HG02943 (cell line): ENCODE results near the gene BTNL9.
"Not testable (repeated sequence)": the region's sequence is repeated elsewhere in the genome, so short reads cannot be mapped to it uniquely, and the experiment has no call there.

Source experiments
- ATAC-seq: cut with Tn5 transposase; IDR thresholded peaks from one replicate; pipeline ENCODE4 v1.9.1; 2021; ENCODE audit warnings: mild to moderate bottlenecking, low read depth, moderate library complexity; ENCODE audit not compliant: unreplicated experiment

BTNL9 gene

DNA sequence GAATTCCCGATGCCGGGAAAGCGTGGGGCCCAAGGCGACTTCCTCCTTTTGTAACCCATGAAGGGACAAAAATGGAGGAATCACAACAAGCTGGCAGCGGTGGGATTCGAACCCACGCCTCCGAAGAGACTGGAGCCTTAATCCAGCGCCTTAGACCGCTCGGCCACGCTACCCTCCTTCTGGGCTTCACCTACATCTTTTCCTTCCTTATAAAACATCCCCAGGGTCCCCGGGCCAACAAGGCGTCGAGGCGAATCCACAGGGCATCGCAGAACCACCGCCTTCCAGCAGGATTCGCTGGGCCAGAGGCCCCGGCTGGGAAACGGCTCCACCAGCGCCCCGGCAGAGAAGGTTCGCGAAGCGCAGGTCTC lies 57.3 kb downstream of the BTNL9 start:
- not testable (repeated sequence) for ATAC-seq

DNA sequence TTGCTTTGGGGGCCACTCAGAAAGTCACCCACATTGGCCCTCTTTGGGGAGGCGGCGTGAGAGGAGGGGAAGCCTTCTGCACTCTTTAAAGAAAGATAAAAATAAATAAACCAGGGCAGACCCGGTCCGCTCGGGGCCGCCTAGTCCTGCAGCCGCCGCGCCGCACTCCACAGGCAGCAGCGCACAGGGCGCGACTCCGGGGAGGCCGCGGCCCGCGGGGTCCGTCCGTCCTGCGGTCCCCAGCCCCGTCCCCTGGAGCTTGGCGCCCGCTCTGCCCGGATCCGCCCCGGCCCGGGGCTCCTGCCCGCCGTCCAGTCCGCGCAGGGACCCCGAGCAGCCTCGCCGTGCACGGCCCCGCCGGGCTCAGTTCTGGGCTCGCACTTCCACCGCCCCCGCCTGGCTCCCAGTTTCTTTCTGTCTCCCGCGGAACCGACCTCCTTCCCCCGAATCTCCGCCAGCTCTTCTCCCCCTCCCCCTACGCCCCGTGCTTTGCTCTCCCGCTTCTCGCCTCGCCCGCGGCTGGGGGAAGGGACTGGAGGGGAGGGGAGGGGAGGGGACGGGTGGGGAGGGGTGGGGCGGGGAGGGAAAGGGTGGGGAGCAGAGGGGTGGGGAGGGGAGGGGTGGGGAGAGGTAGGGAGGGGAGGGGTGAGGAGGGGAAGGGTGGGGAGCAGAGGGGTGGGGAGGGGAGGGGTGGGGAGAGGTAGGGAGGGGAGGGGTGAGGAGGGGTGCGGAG lies 57.9 kb downstream of the BTNL9 start:
- ATAC-seq, result not testable (repeated sequence)

- ATAC-seq, result no peak
Observed at GRCh38 chr5:181098762-181099601, 58.9 kb downstream of the BTNL9 start.

DNA sequence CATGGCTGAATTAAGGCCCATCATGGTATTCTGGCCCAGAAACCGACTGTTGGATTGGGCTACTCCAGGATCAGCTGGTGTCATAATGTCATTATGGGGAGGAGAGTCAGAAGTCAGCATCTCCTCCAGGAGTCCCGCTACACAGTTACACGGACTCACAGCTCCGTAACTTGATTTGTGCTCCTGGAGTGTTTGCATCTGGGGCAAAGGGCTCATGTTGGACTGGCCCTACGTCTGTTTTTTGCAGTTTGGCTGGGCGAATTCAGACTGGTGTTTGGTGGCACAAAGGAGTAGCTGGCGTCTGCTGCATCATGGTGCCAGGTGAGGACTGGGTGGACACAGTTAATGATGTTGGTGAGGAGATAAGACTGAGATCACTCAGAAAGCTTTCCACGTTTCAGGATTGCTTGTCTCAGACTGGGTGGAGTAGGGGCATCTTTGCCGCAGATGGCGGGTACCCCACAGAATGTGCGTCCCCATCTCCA lies 59.6 kb downstream of the BTNL9 start:
- no peak for ATAC-seq

GRCh38 chr5:181100121-181100875 lies 60.2 kb downstream of the BTNL9 start:
- ATAC-seq, result no peak

GRCh38 chr5:181101030-181101641 lies 61.1 kb downstream of the BTNL9 start:
- ATAC-seq, result not testable (repeated sequence)

GRCh38 chr5:181101930-181102674 lies 62.0 kb downstream of the BTNL9 start:
- ATAC-seq, result not testable (repeated sequence)

DNA sequence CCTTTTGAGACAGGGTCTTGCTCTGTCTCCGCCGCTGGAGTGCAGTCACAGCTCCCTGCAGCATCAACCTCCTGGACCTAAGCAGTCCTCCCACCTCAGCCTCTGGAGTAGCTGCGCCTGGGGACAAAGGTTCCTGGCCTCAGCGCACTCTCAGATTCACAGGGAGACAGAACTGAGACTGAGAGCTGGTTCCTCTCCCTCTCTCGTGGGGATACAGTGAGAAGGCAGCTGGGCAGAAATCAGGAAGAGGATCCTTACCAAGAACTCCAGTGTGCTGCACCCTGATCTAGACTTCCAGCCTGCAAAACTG lies 64.1 kb downstream of the BTNL9 start:
- ATAC-seq, result not testable (repeated sequence)

DNA sequence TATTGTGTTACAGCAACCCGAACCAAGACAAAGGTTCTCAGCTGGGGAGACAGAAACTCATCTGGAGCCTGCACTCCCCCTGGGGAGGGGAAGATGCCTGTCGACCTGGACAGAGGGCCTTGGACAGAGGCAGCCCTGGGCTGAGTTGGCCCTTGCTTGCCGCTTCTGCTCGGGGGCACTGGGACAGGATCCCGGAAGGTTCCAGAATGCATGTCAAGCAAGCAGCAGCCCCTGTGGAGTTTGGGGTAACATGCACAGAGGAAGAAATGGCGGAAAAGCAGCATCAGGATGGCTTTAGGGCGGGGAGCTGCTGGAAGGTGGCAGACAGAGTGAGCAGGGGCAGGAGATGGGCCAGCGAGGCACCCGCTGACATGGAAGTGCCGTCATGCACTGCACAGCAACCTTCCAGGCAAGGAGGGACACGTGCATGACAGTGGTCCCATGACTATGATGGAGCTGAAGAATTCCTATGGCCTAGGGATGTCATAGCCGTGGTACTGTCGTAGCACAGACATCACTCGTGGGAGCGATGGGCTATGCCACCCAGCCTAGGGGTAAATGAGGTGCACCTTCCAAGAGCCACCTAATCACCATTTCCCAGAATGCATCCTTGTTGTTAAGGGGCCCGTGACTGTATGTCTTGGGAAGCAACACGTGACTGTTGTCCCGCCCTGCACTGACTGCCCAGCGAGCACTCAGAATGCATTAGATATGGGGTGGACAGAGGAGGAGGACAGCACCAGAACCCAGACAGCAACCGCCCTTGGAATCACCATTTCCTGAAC lies 64.7 kb downstream of the BTNL9 start:
- not testable (repeated sequence) for ATAC-seq

DNA sequence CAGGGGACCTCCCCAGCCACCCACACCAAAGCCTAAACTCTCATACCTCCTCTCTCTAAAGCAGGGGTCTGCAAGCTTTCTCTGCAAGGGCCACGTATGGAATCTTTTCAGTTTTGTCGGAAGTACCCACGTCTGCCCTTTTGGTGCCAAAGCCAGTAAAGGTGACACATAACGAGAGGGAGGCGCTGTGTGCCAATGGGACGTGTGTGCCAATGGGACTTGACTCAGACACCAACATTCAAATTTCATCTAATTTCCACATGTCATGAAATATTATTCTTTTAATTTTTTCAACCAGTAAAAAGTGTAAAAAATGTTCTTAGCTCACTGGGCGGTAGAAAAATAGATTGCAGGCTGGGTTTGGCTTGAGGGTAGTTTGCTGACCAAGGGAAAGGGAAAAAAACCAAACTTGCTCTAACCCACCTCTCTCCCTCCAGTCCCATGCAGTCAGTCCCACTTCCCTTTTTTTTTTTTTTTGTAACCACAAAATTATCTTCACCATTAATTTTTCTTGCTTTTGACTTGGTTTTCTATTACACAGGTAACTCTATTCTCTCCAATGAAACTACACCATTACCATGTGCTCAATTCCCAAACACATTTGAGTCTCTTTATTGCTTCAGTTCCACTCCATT lies 65.4 kb downstream of the BTNL9 start:
- ATAC-seq, result no peak

DNA sequence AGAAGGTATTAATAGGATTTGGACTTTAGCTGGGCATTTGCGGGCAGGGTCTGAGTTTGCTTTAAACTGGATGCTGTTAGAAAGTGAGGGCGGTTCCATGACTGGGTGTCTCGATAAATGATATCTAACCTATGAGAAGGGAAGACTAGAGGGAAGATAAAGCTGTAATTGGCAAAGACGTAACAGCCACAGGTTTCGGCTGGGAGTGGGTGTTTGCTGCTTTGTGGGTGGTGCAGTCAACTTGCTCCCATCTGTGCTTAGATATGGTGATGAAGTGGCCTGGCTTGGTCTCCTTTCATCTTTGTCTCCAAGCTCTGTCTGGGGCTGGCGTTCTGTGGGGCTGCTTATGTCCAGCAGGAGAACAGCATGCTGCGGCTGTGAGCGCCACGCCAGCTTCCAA lies 67.6 kb downstream of the BTNL9 start:
- ATAC-seq, result no peak

GRCh38 chr5:181108578-181109165 lies 68.6 kb downstream of the BTNL9 start:
- no peak for ATAC-seq

DNA sequence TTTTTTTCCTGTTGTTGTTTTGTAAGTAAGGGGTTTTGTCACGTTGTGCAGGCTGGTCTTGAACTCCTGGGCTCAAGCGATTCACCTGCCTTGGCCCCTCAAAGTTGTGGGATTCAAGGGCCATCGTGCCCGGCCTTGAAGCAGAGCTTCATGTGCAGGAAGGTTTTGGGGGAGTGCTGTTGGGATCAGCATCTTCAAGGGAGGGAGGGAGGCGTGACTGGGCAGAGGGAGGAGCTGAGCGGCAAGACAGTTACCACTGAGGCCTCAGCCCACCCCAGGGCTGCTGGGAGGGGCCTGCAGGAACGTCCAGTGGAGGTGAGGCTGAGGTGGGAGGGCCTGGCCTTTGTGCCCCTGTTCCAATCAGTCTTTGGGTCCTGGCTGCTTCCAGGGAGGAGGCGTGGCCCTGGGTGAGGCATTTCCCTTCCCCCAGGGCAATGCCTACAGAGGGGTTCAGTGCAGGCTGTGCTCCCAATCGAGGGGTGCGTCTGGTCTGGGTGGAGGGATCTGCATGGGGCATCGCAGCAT lies 69.5 kb downstream of the BTNL9 start:
- ATAC-seq, result no peak

- ATAC-seq, result no peak
Observed at GRCh38 chr5:181111010-181111409, 70.9 kb downstream of the BTNL9 start.
